Keratinocyte (primary cell): ENCODE data around the gene HHATL. TPM values are rescaled to one million over a fixed set of nuclear protein-coding genes. Genes with fewer than 3 reads are reported as not detected.

Experiments used
- DNase-seq: peaks from one replicate; pipeline ENCODE4 v3.0.0-alpha.2; 2011; ENCODE audit warnings: low read depth, missing footprints, low spot score
- FAIRE-seq: peaks from 2 replicates; lab custom pipeline; 2011; peaks lifted over from hg19 to GRCh38; lab: Jason Lieb, UNC
- H2AFZ ChIP-seq: 2 replicates; pipeline ENCODE4 v1.6.0; 2012; ENCODE audit warnings: low read length, control low read depth, inconsistent platforms; ENCODE audit not compliant: control insufficient read depth
- H3K27ac ChIP-seq: 2 replicates; pipeline ENCODE4 v1.5.1; 2011; ENCODE audit warnings: low read length; ENCODE audit not compliant: control insufficient read depth, insufficient read depth
- H3K27me3 ChIP-seq: 3 replicates; pipeline ENCODE4 v1.6.0; 2011; ENCODE audit warnings: low read length; ENCODE audit not compliant: control insufficient read depth, insufficient read depth; ENCODE audit errors: extremely low read depth
- H3K36me3 ChIP-seq, 2 experiments: 2 replicates in 1 of 2; 3 replicates in 1 of 2; pipeline ENCODE4 v1.5.1; 2011; ENCODE audit warnings: low read length in 2 of 2, mild to moderate bottlenecking in 1 of 2; ENCODE audit not compliant: control insufficient read depth in 2 of 2, insufficient read depth in 2 of 2; ENCODE audit errors: extremely low read depth in 1 of 2
- H3K4me1 ChIP-seq: 3 replicates; pipeline ENCODE4 v1.5.1; 2011; ENCODE audit warnings: low read length; ENCODE audit not compliant: control insufficient read depth, insufficient read depth; ENCODE audit errors: extremely low read depth
- H3K4me2 ChIP-seq: 3 replicates; pipeline ENCODE4 v1.6.0; 2011; ENCODE audit warnings: low read depth, low read length; ENCODE audit not compliant: control insufficient read depth, insufficient read depth; ENCODE audit errors: extremely low read depth
- H3K4me3 ChIP-seq, 3 experiments: fragments of 200-600 bp in 1 of 3; sonication (generic) in 1 of 3; 2 replicates in 2 of 3; 3 replicates in 1 of 3; pipeline ENCODE4 v1.5.1; 2011 to 2016; ENCODE audit warnings: low read length in 3 of 3, mild to moderate bottlenecking in 3 of 3, control low read depth in 2 of 3, inconsistent platforms in 1 of 3, low read depth in 1 of 3, mixed read lengths in 1 of 3, mixed run types in 1 of 3, moderate library complexity in 1 of 3; ENCODE audit not compliant: control insufficient read depth in 2 of 3, insufficient read depth in 2 of 3; ENCODE audit errors: extremely low read depth in 1 of 3
- H3K79me2 ChIP-seq: 2 replicates; pipeline ENCODE4 v1.6.0; 2012; ENCODE audit warnings: low read length; ENCODE audit not compliant: control insufficient read depth, insufficient read depth
- H3K9ac ChIP-seq: 3 replicates; pipeline ENCODE4 v1.6.0; 2011; ENCODE audit warnings: low read length; ENCODE audit not compliant: control insufficient read depth, insufficient read depth; ENCODE audit errors: extremely low read depth
- H3K9me1 ChIP-seq: 3 replicates; pipeline ENCODE4 v1.6.0; 2011; ENCODE audit warnings: low read length; ENCODE audit not compliant: control insufficient read depth, insufficient read depth; ENCODE audit errors: extremely low read depth
- H3K9me3 ChIP-seq: 2 replicates; pipeline ENCODE4 v1.5.1; 2012; ENCODE audit warnings: low read depth, low read length; ENCODE audit not compliant: control insufficient read depth
- H4K20me1 ChIP-seq: 3 replicates; pipeline ENCODE4 v1.6.0; 2011; ENCODE audit warnings: low read length; ENCODE audit not compliant: control insufficient read depth, insufficient read depth; ENCODE audit errors: extremely low read depth
- EZH2 ChIP-seq: IDR thresholded peaks from one replicate; pipeline ENCODE4 v1.6.1; 2012; ENCODE audit warnings: inconsistent platforms, mild to moderate bottlenecking, low read length, moderate library complexity
- dilution Hi-C: fragments of 300-500 bp; cut with MboI; formaldehyde crosslinking; loops from one replicate; pipeline ENCODE4 v1.7.0; 2020; ENCODE audit warnings: low sequenced_read_pairs; ENCODE audit not compliant: extremely low pct_ligation_motif_present
- polyA plus RNA-seq, 5 experiments: library from polyadenylated mRNA; depleted of rRNA in 3 of 5; stranded (reverse) in 3 of 5; stranded (forward) in 1 of 5; unstranded in 1 of 5; fragments of >200 nt; gene quantifications; 1 replicate in 1 of 5; 2 replicates in 3 of 5; 3 replicates in 1 of 5; pipeline versions ENCODE4 v1.2.1 to v1.2.3, GENCODE V29; 2011 to 2012; ENCODE audit warnings: missing spikeins in 2 of 5, low read depth in 1 of 5, low replicate concordance in 1 of 5
- TF ChIP-seq, protein P1 (sequence below), 3 experiments: IDR thresholded peaks in 1 of 3; conservative IDR thresholded peaks in 1 of 3; optimal IDR thresholded peaks in 1 of 3; 2 replicates in 2 of 3; 3 replicates in 1 of 3; pipeline versions ENCODE3 to v1.5.1; 2011; ENCODE audit warnings: low read length in 3 of 3, mild to moderate bottlenecking in 3 of 3, moderate library complexity in 2 of 3, control low read depth in 1 of 3, inconsistent platforms in 1 of 3; ENCODE audit not compliant: insufficient read depth in 2 of 3; ENCODE audit errors: extremely low read depth in 1 of 3

HHATL gene
- polyA plus RNA-seq, 1 donor (not counting 4 experiments of a cell fraction or from before 2014, with no cell fraction given), result not detected

DNA sequence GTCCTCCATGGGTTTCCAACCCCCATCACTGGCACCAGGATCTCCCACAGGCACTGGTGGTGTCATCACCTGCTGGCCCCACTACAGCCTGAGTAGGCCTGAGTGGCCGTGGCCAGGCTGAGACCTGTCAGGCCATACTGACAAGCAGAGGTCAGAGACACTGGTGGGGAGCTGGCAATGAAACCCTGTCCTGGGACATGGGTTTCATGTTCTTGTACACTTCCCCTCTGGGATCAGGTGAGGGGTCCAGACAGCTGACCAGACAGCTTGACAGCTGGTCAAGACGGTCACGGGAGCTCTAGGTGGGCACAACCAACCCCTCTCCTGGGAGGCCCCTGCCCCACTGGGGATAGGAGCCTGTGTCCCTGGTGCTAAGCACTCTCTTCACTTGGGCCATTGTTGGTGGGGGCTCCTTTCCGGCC is 36.0 kb downstream of the HHATL start:
- H3K9me3 ChIP-seq, result no peaks in the 10 kb centered on the region
- dilution Hi-C loops, result no loop called here
- no peak overlapping the region for H2AFZ ChIP-seq
- no peaks in the 10 kb centered on the region for H4K20me1 ChIP-seq
- peaks cover 2 to 3% of the 10 kb centered on the region in 2 experiments for H3K36me3 ChIP-seq
- no peak overlapping the region for H3K9ac ChIP-seq
- no peaks in the 10 kb centered on the region for H3K27me3 ChIP-seq
- H3K9me1 ChIP-seq, result no peaks in the 10 kb centered on the region
- no peak overlapping the region for H3K4me2 ChIP-seq
- H3K79me2 ChIP-seq, result no peaks in the 10 kb centered on the region
- no peak for FAIRE-seq
- H3K4me3 ChIP-seq, result no peak overlapping the region
- peaks cover 4% of the 10 kb centered on the region for H3K4me1 ChIP-seq
- H3K27ac ChIP-seq, result no peak overlapping the region
- no peak for DNase-seq
- TF ChIP-seq, protein P1, sequence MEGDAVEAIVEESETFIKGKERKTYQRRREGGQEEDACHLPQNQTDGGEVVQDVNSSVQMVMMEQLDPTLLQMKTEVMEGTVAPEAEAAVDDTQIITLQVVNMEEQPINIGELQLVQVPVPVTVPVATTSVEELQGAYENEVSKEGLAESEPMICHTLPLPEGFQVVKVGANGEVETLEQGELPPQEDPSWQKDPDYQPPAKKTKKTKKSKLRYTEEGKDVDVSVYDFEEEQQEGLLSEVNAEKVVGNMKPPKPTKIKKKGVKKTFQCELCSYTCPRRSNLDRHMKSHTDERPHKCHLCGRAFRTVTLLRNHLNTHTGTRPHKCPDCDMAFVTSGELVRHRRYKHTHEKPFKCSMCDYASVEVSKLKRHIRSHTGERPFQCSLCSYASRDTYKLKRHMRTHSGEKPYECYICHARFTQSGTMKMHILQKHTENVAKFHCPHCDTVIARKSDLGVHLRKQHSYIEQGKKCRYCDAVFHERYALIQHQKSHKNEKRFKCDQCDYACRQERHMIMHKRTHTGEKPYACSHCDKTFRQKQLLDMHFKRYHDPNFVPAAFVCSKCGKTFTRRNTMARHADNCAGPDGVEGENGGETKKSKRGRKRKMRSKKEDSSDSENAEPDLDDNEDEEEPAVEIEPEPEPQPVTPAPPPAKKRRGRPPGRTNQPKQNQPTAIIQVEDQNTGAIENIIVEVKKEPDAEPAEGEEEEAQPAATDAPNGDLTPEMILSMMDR (optimal IDR thresholded peaks at IDR 0.05 in 1 of 3, IDR thresholded peaks at IDR 0.05 in 1 of 3, conservative IDR thresholded peaks at IDR 0.05 in 1 of 3; ENCODE audit: extremely low read depth in 1 of 3, insufficient read depth in 2 of 3, low read length in 3 of 3), result no peak
- no peak for TF ChIP-seq EZH2

- H3K27ac ChIP-seq, result no peak overlapping the region
- TF ChIP-seq EZH2, result no peak
- TF ChIP-seq, protein P1 (optimal IDR thresholded peaks at IDR 0.05 in 1 of 3, IDR thresholded peaks at IDR 0.05 in 1 of 3, conservative IDR thresholded peaks at IDR 0.05 in 1 of 3; ENCODE audit: extremely low read depth in 1 of 3, insufficient read depth in 2 of 3, low read length in 3 of 3), result no peak
- no peaks in the 10 kb centered on the region for H3K79me2 ChIP-seq
- H2AFZ ChIP-seq, result no peak overlapping the region
- no peak overlapping the region for H3K4me2 ChIP-seq
- peaks cover 4% of the 10 kb centered on the region for H3K4me1 ChIP-seq
- no peaks in the 10 kb centered on the region for H3K9me1 ChIP-seq
- no peak overlapping the region for H3K4me3 ChIP-seq
- H3K36me3 ChIP-seq, result peaks cover 5% of the 10 kb centered on the region in 2 experiments
- H3K27me3 ChIP-seq, result no peaks in the 10 kb centered on the region
- no peaks in the 10 kb centered on the region for H4K20me1 ChIP-seq
- DNase-seq (no peak), FAIRE-seq (no peak)
- H3K9ac ChIP-seq, result no peak overlapping the region
- dilution Hi-C loops, result no loop called here
- no peaks in the 10 kb centered on the region for H3K9me3 ChIP-seq
Observed at GRCh38 chr3:42666022-42666421, 36.6 kb downstream of the HHATL start.
